Limb (tissue), 2 donors: Measurements from ENCODE around the gene KRTAP6-1.

Experiments used
- DNase-seq, 2 donors: peaks; one replicate each; pipeline ENCODE4 v3.0.0-alpha.2; 2016; ENCODE audit errors: extremely low spot score in 2 of 2

KRTAP6-1 gene

GRCh38 chr21:30579346-30579745 lies 34.4 kb downstream of the KRTAP6-1 start:
- DNase-seq, result no peak

GRCh38 chr21:30577766-30578165 lies 36.0 kb downstream of the KRTAP6-1 start:
- no peak for DNase-seq

- no peak for DNase-seq
Measured at GRCh38 chr21:30567617-30568016, 46.1 kb downstream of the KRTAP6-1 start.

- DNase-seq, result no peak
Measured at GRCh38 chr21:30563630-30564029, 50.1 kb downstream of the KRTAP6-1 start.
